ENCODE measurements around the gene FNIP2.
"Not testable (repeated sequence)": the region's sequence is repeated elsewhere in the genome, so short reads cannot be mapped to it uniquely, and the experiment has no call there.

Gene FNIP2

GRCh38 chr4:158912390-158912789 is 143.6 kb downstream of the FNIP2 start:
- DNase-seq (ENCODE audit: low read depth, low spot score) = no peak

- DNase-seq (ENCODE audit: low read depth, low spot score) = no peak
Measured at GRCh38 chr4:158912806-158913205, 144.0 kb downstream of the FNIP2 start.

GRCh38 chr4:158913766-158914165 is 144.9 kb downstream of the FNIP2 start:
- DNase-seq (ENCODE audit: low read depth, low spot score) = no peak

- DNase-seq (ENCODE audit: low read depth, low spot score) = no peak
Measured at GRCh38 chr4:158914218-158914617, 145.4 kb downstream of the FNIP2 start.

- no peak for DNase-seq (ENCODE audit: low read depth, low spot score)
Measured at GRCh38 chr4:158915683-158916241, 146.9 kb downstream of the FNIP2 start.

GRCh38 chr4:158920452-158920996 is 151.7 kb downstream of the FNIP2 start:
- DNase-seq (ENCODE audit: low read depth, low spot score) = not testable (repeated sequence)

- not testable (repeated sequence) for DNase-seq (ENCODE audit: low read depth, low spot score)
Measured at GRCh38 chr4:158927774-158928173, 158.9 kb downstream of the FNIP2 start.

GRCh38 chr4:158929939-158930638 is 161.3 kb downstream of the FNIP2 start:
- DNase-seq (ENCODE audit: low read depth, low spot score) = no peak

GRCh38 chr4:158930639-158930972 is 161.8 kb downstream of the FNIP2 start:
- no peak for DNase-seq (ENCODE audit: low read depth, low spot score)

- DNase-seq (ENCODE audit: low read depth, low spot score) = no peak
Measured at GRCh38 chr4:158933236-158933635, 164.4 kb downstream of the FNIP2 start.

- no peak for DNase-seq (ENCODE audit: low read depth, low spot score)
Measured at GRCh38 chr4:158934996-158935669, 166.3 kb downstream of the FNIP2 start.

GRCh38 chr4:158936238-158936637 is 167.4 kb downstream of the FNIP2 start:
- no peak for DNase-seq (ENCODE audit: low read depth, low spot score)

- no peak for DNase-seq (ENCODE audit: low read depth, low spot score)
Measured at GRCh38 chr4:158938220-158939044, 169.6 kb downstream of the FNIP2 start.

GRCh38 chr4:158940271-158940670 is 171.4 kb downstream of the FNIP2 start:
- DNase-seq (ENCODE audit: low read depth, low spot score) = no peak

GRCh38 chr4:158941321-158941720 is 172.5 kb downstream of the FNIP2 start:
- no peak for DNase-seq (ENCODE audit: low read depth, low spot score)

- DNase-seq (ENCODE audit: low read depth, low spot score) = no peak
Measured at GRCh38 chr4:158941895-158942294, 173.1 kb downstream of the FNIP2 start.

GRCh38 chr4:158945529-158946108 is 176.8 kb downstream of the FNIP2 start:
- no peak for DNase-seq (ENCODE audit: low read depth, low spot score)

GRCh38 chr4:158946825-158947224 is 178.0 kb downstream of the FNIP2 start:
- no peak for DNase-seq (ENCODE audit: low read depth, low spot score)

GRCh38 chr4:158948071-158948470 is 179.2 kb downstream of the FNIP2 start:
- no peak for DNase-seq (ENCODE audit: low read depth, low spot score)

- no peak for DNase-seq (ENCODE audit: low read depth, low spot score)
Measured at GRCh38 chr4:158949099-158949498, 180.3 kb downstream of the FNIP2 start.

GRCh38 chr4:158952221-158952774 is 183.5 kb downstream of the FNIP2 start:
- not testable (repeated sequence) for DNase-seq (ENCODE audit: low read depth, low spot score)

Data from iPS DF 19.7 (cell line).